ENCODE results near the gene ACBD4.

The ACBD4 gene

GRCh38 chr17:45104907-45105624, 30.4 kb upstream of the ACBD4 start:
- no peak for DNase-seq

DNA sequence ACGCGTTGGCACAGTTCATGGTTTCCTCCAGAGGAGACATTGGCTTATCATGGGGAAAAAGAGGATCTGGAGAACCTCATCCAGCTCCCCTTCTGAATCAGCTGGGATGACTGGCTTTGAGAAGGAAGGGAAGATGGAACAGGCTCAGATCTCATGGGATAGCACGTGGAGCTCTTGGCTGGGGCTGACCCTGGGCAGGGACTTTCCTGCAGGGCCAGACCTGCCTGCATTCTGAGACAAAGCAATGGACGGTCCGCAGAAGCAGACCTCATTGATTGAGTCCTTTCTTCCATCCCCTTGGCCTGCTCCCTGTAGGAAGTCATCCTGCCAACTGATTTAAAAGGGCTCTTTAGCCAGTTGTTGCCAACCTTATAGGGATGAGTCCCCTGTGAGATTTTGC, 29.4 kb upstream of the ACBD4 start:
- DNase-seq = no peak

- no peak for DNase-seq
These were observed 28.9 kb upstream of the ACBD4 start for GRCh38 chr17:45106582-45106981.

DNA sequence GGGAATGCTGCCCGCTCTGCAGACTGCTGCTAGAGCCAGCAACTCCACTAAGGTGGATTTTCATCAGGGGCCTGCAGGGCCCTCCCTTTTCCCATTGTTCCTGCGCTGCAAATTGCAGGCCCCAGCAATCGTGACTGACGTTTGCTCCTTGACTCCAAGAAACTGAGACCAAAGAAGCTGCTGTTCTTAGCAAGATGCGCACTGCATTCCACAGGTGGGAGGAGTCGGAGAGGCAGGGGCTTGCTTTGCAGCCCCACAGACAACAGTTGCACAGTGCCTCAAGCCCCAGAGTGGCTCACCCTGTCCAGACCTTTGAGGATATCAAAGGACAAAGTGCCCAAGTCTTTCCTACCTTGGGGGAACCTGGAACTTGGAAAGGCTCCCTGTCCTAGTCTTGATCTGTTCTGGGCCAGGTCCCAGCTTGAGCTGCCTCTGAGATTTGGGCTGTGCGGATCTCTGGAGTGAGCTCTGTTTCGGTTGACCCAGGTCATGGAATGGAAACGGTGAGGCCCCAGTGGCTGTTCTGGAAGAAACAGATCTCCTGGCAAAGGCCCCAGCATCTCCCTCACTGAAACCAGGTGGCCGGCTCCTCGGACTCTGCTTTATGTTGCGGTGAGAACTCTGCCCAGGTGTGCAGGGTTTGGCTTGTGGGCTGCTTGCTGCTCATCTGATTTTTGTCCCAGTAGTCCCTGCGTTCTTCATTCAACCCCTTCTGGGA, 28.0 kb upstream of the ACBD4 start:
- DNase-seq = no peak

GRCh38 chr17:45108051-45108450, 27.4 kb upstream of the ACBD4 start:
- no peak for DNase-seq

GRCh38 chr17:45108595-45109521, 26.6 kb upstream of the ACBD4 start:
- DNase-seq = no peak

DNA sequence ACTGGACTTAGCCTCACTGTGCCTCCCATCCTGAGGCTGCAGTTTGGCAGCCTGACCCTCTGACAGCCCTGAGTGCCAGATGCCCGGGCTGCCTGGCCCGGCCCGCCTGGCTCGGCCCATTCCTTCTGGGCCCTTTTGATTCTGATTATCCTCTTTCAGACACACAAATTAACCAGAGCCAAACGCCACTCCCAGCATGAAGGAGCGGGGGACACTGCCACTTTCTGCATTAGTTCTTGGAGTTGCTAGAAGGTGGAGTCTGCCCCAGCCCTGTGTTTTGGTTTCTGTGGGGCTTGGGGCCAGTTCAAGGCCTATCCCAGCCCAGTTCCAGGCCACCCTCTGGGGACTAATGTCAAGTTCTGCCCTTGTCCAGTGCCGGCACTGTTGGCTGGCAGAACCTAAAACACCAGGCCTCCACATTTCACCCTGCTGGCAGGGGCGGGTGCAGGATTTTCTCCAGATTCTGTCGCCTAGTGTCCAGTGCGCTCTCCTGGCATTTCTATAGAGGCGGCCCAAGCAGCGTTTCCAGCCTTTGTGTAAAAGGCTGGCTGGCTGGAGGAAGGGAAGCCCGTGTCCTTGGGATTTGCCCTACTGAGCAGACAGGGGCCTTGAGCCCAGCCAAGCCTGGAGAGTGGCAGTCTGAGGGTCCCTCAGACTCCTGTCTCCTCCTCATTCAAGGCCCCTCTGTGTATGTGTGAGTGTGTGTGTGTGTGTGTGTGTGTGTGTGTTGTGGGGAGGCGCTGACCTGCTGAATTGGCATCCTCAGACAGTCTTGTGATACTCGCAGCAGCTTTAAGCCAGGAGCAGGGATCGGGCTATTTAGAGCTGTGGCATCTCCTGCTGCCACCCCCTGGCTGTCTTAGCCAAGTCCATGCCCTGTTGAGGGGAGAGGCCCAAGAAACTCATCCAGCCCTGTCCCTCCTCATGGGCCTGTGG, 24.5 kb upstream of the ACBD4 start:
- no peak for DNase-seq

DNA sequence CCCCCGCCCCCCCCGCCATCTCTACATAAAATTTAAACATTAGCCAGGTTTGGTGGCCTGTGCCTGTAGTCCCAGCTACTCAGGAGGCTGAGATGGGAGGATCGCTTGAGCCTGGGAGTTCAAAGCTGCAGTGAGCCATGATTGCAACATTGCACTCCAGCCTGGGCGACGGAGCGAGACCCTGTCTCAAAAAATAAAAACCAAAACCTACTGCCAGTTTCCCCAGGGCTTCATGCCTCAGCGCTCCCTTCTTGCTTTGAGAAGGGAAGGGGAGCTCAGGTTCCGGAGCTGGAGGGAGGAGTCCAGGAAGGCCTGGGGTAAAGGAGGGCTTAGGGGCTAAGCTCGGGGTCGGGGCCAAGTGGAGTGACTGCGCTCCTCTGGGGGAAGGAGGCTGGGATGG, 23.6 kb upstream of the ACBD4 start:
- DNase-seq = no peak

GRCh38 chr17:45112559-45113423, 22.7 kb upstream of the ACBD4 start:
- no peak for DNase-seq

DNA sequence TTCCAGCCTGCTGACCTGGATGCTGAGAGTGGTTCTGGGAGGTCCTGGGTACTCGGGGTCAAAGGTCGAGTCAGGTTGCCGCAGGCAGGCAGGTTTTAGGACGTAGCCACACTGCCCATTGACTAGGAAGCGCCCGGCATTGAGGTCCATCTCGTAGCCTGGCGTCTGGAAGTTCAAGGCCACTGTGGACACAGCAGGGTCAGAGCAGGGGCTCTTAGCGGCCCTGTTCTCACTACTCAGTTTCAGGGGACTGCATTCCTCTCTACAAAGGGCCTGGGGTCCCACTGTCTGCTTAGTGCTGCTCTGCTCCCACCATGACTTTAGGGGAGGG, 22.1 kb upstream of the ACBD4 start:
- DNase-seq = no peak

GRCh38 chr17:45114117-45114932, 21.2 kb upstream of the ACBD4 start:
- DNase-seq = no peak

DNA sequence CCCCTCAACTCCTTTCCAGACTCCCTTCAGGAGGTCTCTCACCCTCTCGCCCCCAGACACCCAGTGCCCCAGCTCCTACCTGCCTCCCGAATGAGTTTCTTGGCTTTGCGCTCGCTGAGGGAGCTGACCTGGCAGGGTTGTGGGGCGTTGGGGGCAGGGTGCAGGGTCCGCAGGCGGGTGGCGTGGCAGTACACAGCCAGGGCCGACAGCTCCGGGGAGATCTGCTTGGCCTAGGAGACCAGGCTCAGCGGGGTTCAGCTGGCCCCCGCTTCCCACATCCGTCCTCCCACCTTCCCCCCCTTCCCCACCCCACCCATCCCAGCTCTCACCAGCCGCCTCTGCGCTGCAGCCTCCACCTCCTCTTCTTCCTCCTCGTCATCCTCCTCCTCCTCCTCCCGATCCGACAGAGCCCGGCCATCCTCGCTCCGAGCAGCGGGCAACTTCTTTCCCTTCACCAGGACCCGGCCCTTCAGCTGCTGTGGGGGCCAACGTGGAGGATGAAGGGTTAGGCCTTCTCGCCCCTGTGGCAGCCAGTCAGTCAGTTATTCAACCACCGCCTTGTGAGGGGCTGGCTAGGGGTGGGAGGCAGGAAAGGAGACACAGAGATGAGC, 20.4 kb upstream of the ACBD4 start:
- DNase-seq = no peak

DNA sequence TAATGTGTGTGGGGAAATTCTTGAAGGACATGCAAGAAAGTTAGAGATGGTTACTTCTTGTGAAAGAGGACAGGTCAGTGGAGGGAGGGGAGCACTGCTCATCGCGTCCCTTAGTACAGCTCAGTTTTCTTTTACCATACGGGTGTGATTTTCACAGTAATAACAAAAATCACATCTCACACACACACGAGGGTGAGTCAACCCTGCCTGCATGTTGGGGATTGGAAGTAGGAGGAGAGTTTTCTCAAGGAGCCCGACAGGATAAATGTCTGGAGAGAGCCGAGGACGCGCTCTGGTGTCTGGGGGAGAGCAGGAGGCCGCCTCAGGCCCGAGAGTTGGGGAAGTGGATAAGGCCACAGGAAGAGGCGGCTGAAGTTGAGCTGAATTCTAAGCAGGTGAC, 19.6 kb upstream of the ACBD4 start:
- no peak for DNase-seq

- no peak for DNase-seq
These were observed 19.0 kb upstream of the ACBD4 start for GRCh38 chr17:45116434-45117016.

DNA sequence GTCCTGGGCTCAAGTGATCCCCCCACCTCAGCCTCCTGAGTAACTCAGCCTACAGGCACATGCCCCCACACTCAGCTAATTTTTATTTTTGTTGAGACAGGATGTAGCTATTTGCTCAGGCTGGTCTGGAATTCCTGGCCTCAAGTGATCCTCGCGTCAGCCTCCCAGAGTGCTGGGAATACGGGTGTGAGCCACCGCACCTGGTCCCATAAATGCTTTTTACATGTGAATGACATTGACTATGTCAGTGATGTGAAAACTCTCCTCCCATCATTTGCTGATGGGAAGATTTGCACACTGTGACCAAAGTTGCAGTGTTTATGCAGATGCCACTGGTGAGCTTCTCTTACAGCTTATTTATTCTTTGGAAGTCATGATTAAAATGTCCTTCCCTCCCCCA, 18.2 kb upstream of the ACBD4 start:
- DNase-seq = no peak

GRCh38 chr17:45117848-45118646, 17.4 kb upstream of the ACBD4 start:
- DNase-seq = no peak

GRCh38 chr17:45118691-45119090, 16.8 kb upstream of the ACBD4 start:
- DNase-seq = no peak

- DNase-seq = no peak
These were observed 15.5 kb upstream of the ACBD4 start for GRCh38 chr17:45119964-45120363.

DNA sequence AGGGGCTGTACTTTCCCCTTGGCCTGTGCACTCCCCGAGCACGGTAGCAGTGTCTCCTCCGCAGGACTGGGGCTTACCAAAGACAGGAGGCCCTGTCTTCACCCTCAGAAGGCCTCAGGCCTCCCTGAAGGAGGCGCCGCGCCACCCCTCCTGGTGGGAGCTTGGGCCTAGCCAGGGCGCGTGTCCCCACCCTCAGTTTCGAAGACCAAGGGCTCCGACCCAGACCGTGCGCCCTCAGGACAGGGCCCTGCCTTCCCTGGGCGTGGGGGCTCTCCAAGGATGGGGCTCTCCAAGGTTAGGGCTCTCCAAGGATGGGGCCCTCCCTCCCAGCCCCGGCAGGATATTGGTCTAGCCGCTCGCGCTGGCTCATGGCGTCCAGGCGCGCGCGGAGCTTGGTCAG, 14.9 kb upstream of the ACBD4 start:
- DNase-seq = no peak
